ENCODE measurements around the gene CAMSAP2.

Gene CAMSAP2

GRCh38 chr1:200856716-200857357 is 118.1 kb downstream of the CAMSAP2 start:
- no peak for DNase-seq

- DNase-seq = peak; percentile 67
These were observed 119.1 kb downstream of the CAMSAP2 start for GRCh38 chr1:200857804-200858203.

- DNase-seq = peak; percentile 52
These were observed 123.4 kb downstream of the CAMSAP2 start for GRCh38 chr1:200861937-200862647.

GRCh38 chr1:200862713-200863415 is 124.2 kb downstream of the CAMSAP2 start:
- DNase-seq = no peak

GRCh38 chr1:200866116-200866515 is 127.4 kb downstream of the CAMSAP2 start:
- DNase-seq = no peak

GRCh38 chr1:200866521-200866920 is 127.8 kb downstream of the CAMSAP2 start:
- DNase-seq = no peak

GRCh38 chr1:200867018-200867811 is 128.5 kb downstream of the CAMSAP2 start:
- no peak for DNase-seq

- DNase-seq = no peak
These were observed 130.7 kb downstream of the CAMSAP2 start for GRCh38 chr1:200869376-200869752.

GRCh38 chr1:200869753-200870391 is 131.2 kb downstream of the CAMSAP2 start:
- no peak for DNase-seq

- DNase-seq = no peak
These were observed 133.9 kb downstream of the CAMSAP2 start, which contains the start of gene GPR25 for GRCh38 chr1:200872446-200873115. GPR25 (plus strand) TSS chr1:200872981; CDS start chr1:200873038, 57 bp downstream.

- no peak for DNase-seq
These were observed 134.5 kb downstream of the CAMSAP2 start for GRCh38 chr1:200873116-200873670.

- no peak for DNase-seq
These were observed 135.1 kb downstream of the CAMSAP2 start for GRCh38 chr1:200873671-200874397.

- DNase-seq = no peak
These were observed 136.0 kb downstream of the CAMSAP2 start for GRCh38 chr1:200874694-200875093.

GRCh38 chr1:200875416-200875815 is 136.7 kb downstream of the CAMSAP2 start:
- no peak for DNase-seq

GRCh38 chr1:200877010-200877409 is 138.3 kb downstream of the CAMSAP2 start:
- no peak for DNase-seq

- no peak for DNase-seq
These were observed 139.3 kb downstream of the CAMSAP2 start for GRCh38 chr1:200877839-200878551.

GRCh38 chr1:200880212-200880611 is 141.5 kb downstream of the CAMSAP2 start:
- DNase-seq = no peak

- DNase-seq = no peak
These were observed 144.4 kb downstream of the CAMSAP2 start for GRCh38 chr1:200883118-200883517.

GRCh38 chr1:200885623-200886402 is 147.1 kb downstream of the CAMSAP2 start:
- peak; percentile 42 for DNase-seq
